ENCODE data around the gene ANXA1.

- no peak for TF ChIP-seq CTCF (conservative IDR thresholded peaks at IDR 0.05; ENCODE audit: low read length)
- no peak for TF ChIP-seq EZH2phosphoT487 (IDR thresholded peaks at IDR 0.05; ENCODE audit: borderline replicate concordance, low read depth, low read length)
These were observed 19.5 kb upstream of the ANXA1 start for GRCh38 chr9:73132034-73132776.
